Measurements from ENCODE around the gene REEP6.
"Not testable (repeated sequence)": the region's sequence is repeated elsewhere in the genome, so short reads cannot be mapped to it uniquely, and the experiment has no call there.

The REEP6 gene

DNA sequence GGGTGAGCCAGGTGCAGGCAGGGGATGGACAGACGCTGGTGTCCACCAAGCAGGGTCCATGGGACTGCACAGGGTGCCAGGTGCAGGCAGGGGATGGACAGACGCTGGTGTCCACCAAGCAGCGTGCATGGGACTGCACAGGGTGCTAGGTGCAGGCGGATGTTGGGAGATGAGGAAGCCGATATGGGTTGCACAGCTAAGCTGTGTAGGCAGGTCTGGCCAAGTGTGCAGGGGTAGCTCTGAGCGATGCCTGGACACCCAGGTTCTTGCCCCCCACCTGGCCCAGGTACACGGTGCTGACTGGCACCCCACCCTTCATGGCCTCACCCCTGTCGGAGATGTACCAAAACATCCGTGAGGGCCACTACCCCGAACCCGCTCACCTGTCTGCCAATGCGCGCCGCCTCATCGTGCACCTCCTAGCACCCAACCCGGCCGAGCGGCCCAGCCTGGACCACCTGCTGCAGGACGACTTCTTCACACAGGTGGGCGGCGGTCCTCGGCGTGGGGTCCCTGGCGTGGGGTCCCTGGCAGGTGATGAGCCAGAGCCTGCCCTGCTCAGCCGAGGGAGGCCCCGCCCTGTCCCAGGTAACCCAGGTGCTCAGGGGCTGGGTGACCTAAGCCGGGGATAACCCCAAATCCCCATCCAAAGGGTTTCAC lies 36.8 kb downstream of the REEP6 start:
- Histone ChIP-seq H3K4me3 (ENCODE audit: low read length) (no peak overlapping the region), H3K36me3 (ENCODE audit: insufficient read depth, low read length) (no peaks in the 10 kb centered on the region), H3K4me2 (ENCODE audit: low read length) (no peak overlapping the region), H3K9me3 (replicated peaks; ENCODE audit: low read length) (no peaks in the 10 kb centered on the region), H3K27me3 (ENCODE audit: control insufficient read depth, insufficient read depth, low read length) (peaks cover 27% of the 10 kb centered on the region), H3K9ac (ENCODE audit: low read depth, low read length) (no peak overlapping the region), H3K4me1 (ENCODE audit: control insufficient read depth, insufficient read depth, low read length) (no peaks in the 10 kb centered on the region)

DNA sequence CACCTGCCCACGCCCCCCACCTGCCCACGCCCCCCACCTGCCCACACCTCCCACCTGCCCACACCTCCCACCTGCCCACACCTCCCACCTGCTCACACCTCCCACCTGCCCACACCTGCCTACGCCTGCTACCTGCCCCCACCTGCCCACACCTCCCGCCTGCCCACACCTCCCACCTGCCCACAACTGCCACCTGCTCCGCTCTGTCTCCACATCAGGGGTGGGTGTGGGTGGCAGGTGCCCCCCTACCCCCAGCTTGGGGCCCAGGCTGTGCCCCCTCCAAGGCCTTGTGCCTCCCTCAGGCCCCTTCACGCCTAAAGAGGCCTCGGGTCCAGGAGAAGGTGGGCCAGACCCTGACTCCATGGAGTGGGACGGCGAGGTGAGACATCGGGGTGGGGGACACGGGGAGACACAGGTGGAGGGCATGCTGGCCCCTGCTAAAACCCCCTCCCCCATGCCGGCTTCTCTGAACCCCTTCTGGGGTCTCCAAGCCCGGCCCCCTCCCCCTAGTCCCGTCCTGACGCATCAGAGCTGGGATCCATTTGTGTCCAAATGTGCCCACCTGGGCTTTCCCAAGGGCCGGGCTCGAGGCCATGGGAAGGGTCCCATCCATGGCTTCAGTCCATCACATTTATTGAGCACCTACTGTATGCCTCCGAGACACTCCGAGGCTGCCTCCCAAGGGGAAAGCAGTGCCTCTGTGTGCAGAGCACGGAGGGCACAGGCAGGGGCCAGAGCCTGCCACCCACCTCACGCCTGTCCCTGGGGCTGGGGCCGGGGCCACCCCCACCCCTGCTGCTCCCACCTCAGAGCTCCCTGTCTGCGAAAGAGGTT lies 37.8 kb downstream of the REEP6 start:
- no peaks in the 10 kb centered on the region for H3K9me3 ChIP-seq (replicated peaks; ENCODE audit: low read length)
- no peaks in the 10 kb centered on the region for H3K36me3 ChIP-seq (ENCODE audit: insufficient read depth, low read length)
- H3K4me3 ChIP-seq (ENCODE audit: low read length): no peak overlapping the region
- peaks cover 19% of the 10 kb centered on the region for H3K27me3 ChIP-seq (ENCODE audit: control insufficient read depth, insufficient read depth, low read length)
- no peak overlapping the region for H3K9ac ChIP-seq (ENCODE audit: low read depth, low read length)
- no peak overlapping the region for H3K4me2 ChIP-seq (ENCODE audit: low read length)
- H3K4me1 ChIP-seq (ENCODE audit: control insufficient read depth, insufficient read depth, low read length): no peaks in the 10 kb centered on the region

DNA sequence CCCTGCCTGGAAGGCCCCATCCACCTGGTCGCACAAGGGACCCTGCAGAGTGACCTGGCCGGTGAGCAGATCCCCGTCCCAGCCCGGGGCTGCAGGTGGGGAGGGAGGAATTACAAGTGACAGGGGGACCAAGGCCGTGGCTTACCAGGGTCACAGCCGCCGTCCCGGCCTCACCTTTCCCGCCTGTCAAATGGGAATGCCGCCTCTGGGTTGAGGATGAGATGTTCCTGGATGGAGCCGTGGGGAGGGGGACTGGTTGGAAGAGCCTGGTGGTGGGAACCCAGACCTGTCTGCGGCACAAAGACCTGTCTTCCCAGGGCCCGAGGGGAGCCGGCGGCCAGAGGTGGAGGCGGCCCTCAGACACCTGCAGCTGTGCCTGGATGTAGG lies 38.4 kb downstream of the REEP6 start:
- H3K27me3 ChIP-seq (ENCODE audit: control insufficient read depth, insufficient read depth, low read length): peaks cover 15% of the 10 kb centered on the region
- H3K36me3 ChIP-seq (ENCODE audit: insufficient read depth, low read length): no peaks in the 10 kb centered on the region
- H3K9ac ChIP-seq (ENCODE audit: low read depth, low read length): no peak overlapping the region
- H3K4me1 ChIP-seq (ENCODE audit: control insufficient read depth, insufficient read depth, low read length): no peaks in the 10 kb centered on the region
- H3K4me3 ChIP-seq (ENCODE audit: low read length): no peak overlapping the region
- H3K9me3 ChIP-seq (replicated peaks; ENCODE audit: low read length): no peaks in the 10 kb centered on the region
- H3K4me2 ChIP-seq (ENCODE audit: low read length): no peak overlapping the region

DNA sequence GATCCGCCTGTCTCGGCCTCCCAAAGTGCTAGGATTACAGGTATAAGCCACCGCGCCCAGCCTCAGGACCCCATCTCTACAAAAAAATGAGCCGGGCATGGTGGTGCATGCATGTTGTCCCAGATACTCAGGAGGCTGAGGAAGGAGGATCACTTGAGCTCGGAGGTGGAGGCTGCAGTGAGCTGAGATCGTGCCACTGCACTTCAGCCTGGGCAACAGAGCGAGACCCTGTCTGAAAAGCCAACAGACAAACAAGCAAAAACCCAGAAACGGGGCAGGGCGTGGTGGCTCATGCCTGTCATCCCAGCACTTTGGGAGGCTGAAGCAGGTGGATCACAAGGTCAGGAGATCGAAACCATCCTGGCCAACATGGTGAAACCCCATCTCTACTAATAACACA lies 39.9 kb downstream of the REEP6 start:
- not testable (repeated sequence) for H3K4me3 ChIP-seq (ENCODE audit: low read length); H3K36me3 ChIP-seq (ENCODE audit: insufficient read depth, low read length); H3K4me2 ChIP-seq (ENCODE audit: low read length); H3K9me3 ChIP-seq (replicated peaks; ENCODE audit: low read length); H3K4me1 ChIP-seq (ENCODE audit: control insufficient read depth, insufficient read depth, low read length); H3K9ac ChIP-seq (ENCODE audit: low read depth, low read length); H3K27me3 ChIP-seq (ENCODE audit: control insufficient read depth, insufficient read depth, low read length)

GRCh38 chr19:1531587-1531986 lies 40.6 kb downstream of the REEP6 start:
- no peak overlapping the region for H3K9ac ChIP-seq (ENCODE audit: low read depth, low read length)
- no peaks in the 10 kb centered on the region for H3K4me1 ChIP-seq (ENCODE audit: control insufficient read depth, insufficient read depth, low read length)
- H3K36me3 ChIP-seq (ENCODE audit: insufficient read depth, low read length): no peaks in the 10 kb centered on the region
- H3K4me3 ChIP-seq (ENCODE audit: low read length): no peak overlapping the region
- H3K4me2 ChIP-seq (ENCODE audit: low read length): no peak overlapping the region
- H3K9me3 ChIP-seq (replicated peaks; ENCODE audit: low read length): no peaks in the 10 kb centered on the region
- no peaks in the 10 kb centered on the region for H3K27me3 ChIP-seq (ENCODE audit: control insufficient read depth, insufficient read depth, low read length)

DNA sequence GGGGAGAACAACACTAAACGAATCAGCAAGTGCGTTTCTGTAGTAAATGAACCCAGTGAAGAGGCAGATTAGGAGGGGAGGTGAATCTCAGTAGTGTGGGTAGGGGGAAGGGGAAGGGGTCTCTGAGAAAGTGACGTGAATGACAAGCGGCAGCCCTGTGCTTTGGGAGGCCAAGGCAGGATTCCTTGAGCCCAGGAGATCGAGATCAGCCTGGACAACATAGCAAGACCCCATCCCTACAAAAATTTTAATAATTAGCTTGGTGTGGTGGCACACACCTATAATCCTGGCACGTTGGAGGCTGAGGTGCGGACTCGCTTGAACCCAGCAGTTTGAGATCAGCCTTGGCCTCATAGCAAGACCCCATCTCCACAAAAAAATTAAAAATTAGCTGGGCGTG lies 41.0 kb downstream of the REEP6 start:
- H3K9me3 ChIP-seq (replicated peaks; ENCODE audit: low read length): no peaks in the 10 kb centered on the region
- H3K4me2 ChIP-seq (ENCODE audit: low read length): no peak overlapping the region
- no peaks in the 10 kb centered on the region for H3K36me3 ChIP-seq (ENCODE audit: insufficient read depth, low read length)
- H3K9ac ChIP-seq (ENCODE audit: low read depth, low read length): no peak overlapping the region
- H3K4me1 ChIP-seq (ENCODE audit: control insufficient read depth, insufficient read depth, low read length): no peaks in the 10 kb centered on the region
- H3K27me3 ChIP-seq (ENCODE audit: control insufficient read depth, insufficient read depth, low read length): no peaks in the 10 kb centered on the region
- no peak overlapping the region for H3K4me3 ChIP-seq (ENCODE audit: low read length)

DNA sequence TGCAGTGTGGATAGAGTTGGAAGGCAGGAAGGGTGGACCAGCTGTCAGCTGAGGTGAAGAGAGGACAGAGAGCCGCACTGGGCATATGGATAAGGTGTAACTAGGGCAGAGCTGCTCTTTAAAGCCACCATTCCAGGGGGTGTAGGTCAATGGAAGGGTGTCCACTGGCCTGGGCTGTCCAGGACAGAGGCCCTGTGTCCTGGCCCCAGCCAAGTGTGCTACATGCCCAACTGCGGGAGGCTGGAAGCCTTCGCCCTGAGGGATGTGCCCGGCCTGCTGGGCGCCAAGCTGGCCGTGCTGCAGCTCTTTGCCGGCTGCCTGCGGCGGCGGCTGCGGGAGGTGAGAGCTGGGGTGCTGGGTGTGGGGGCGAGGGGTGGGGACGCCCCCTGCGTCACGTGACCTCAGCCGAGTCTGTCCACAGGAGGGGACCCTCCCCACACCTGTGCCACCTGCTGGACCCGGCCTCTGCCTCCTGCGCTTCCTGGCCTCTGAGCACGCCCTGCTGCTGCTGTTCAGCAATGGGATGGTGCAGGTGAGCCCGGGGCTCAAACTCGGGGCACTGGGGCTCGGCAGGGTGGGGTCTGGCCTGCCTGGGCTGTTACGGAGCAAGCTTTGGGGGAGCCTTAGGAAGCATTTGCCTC lies 42.6 kb downstream of the REEP6 start:
- no peaks in the 10 kb centered on the region for H3K27me3 ChIP-seq (ENCODE audit: control insufficient read depth, insufficient read depth, low read length)
- no peak overlapping the region for H3K9ac ChIP-seq (ENCODE audit: low read depth, low read length)
- peaks cover 2% of the 10 kb centered on the region for H3K4me1 ChIP-seq (ENCODE audit: control insufficient read depth, insufficient read depth, low read length)
- no peak overlapping the region for H3K4me3 ChIP-seq (ENCODE audit: low read length)
- no peak overlapping the region for H3K4me2 ChIP-seq (ENCODE audit: low read length)
- no peaks in the 10 kb centered on the region for H3K36me3 ChIP-seq (ENCODE audit: insufficient read depth, low read length)
- H3K9me3 ChIP-seq (replicated peaks; ENCODE audit: low read length): no peaks in the 10 kb centered on the region

GRCh38 chr19:1534972-1535371 lies 44.0 kb downstream of the REEP6 start:
- Histone ChIP-seq H3K27me3 (ENCODE audit: control insufficient read depth, insufficient read depth, low read length) (peaks cover 3% of the 10 kb centered on the region), H3K4me1 (ENCODE audit: control insufficient read depth, insufficient read depth, low read length) (peaks cover 6% of the 10 kb centered on the region), H3K9ac (ENCODE audit: low read depth, low read length) (no peak overlapping the region), H3K36me3 (ENCODE audit: insufficient read depth, low read length) (no peaks in the 10 kb centered on the region), H3K9me3 (replicated peaks; ENCODE audit: low read length) (no peaks in the 10 kb centered on the region), H3K4me3 (ENCODE audit: low read length) (no peak overlapping the region), H3K4me2 (ENCODE audit: low read length) (no peak overlapping the region)

- H3K4me1 ChIP-seq (ENCODE audit: control insufficient read depth, insufficient read depth, low read length); H3K9ac ChIP-seq (ENCODE audit: low read depth, low read length); H3K27me3 ChIP-seq (ENCODE audit: control insufficient read depth, insufficient read depth, low read length): not testable (repeated sequence)
These were observed 44.7 kb downstream of the REEP6 start for GRCh38 chr19:1535699-1536098.

DNA sequence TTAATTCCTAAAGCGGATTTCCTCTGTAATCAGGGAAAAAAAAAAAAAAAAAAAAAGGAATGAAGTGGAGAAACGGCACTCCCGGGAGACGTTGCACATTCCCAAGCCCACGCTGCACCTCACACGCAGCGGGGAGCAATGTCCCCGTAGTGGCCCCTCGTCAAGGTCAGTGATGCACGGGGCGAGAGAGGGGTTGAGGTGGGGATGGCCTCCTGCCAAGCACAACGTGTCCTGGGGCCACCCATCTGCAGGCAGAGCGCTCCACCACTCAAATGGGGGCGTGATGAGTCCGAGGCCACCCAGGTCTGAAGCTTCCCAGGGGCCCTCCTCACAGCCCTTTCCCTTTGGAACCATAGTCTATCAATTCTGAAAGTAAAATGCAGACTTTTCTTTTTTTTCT lies 48.0 kb downstream of the REEP6 start:
- Histone ChIP-seq H3K4me3 (ENCODE audit: low read length) (no peak overlapping the region), H3K27me3 (ENCODE audit: control insufficient read depth, insufficient read depth, low read length) (peaks cover 10% of the 10 kb centered on the region), H3K36me3 (ENCODE audit: insufficient read depth, low read length) (no peaks in the 10 kb centered on the region)

More at GRCh38 chr19:1535699-1536098, 44.7 kb downstream of the REEP6 start:
- H3K4me2 ChIP-seq (ENCODE audit: low read length); H3K36me3 ChIP-seq (ENCODE audit: insufficient read depth, low read length); H3K9me3 ChIP-seq (replicated peaks; ENCODE audit: low read length); H3K4me3 ChIP-seq (ENCODE audit: low read length): not testable (repeated sequence)

DNA sequence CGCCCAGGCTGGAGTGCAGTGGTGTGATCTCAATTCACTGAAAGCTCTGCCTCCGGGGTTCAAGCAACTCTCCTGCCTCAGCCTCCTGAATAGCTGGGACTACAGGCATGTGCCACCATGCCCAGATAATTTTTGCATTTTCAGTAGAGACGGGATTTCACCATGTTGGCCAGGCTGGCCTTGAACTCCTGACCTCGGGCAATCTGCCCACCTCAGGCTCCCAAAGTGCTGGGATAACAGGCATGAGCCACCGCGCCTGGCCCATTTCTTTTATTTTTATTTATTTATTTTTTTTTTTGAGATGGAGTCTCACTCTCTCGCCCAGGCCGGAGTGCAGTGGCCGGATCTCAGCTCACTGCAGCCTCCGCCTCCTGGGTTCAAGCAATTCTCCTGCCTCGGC lies 48.8 kb downstream of the REEP6 start:
- not testable (repeated sequence) for H3K36me3 ChIP-seq (ENCODE audit: insufficient read depth, low read length); H3K27me3 ChIP-seq (ENCODE audit: control insufficient read depth, insufficient read depth, low read length); H3K9ac ChIP-seq (ENCODE audit: low read depth, low read length); H3K9me3 ChIP-seq (replicated peaks; ENCODE audit: low read length); H3K4me2 ChIP-seq (ENCODE audit: low read length); H3K4me1 ChIP-seq (ENCODE audit: control insufficient read depth, insufficient read depth, low read length); H3K4me3 ChIP-seq (ENCODE audit: low read length)

More for the DNA sequence above, 48.0 kb downstream of the REEP6 start:
- peaks cover 6% of the 10 kb centered on the region for H3K4me1 ChIP-seq (ENCODE audit: control insufficient read depth, insufficient read depth, low read length)
- H3K9ac ChIP-seq (ENCODE audit: low read depth, low read length): no peak overlapping the region
- peak overlapping the region; percentile 52 for H3K4me2 ChIP-seq (ENCODE audit: low read length)
- H3K9me3 ChIP-seq (replicated peaks; ENCODE audit: low read length): no peaks in the 10 kb centered on the region
